DMS53 (cell line): Measurements from ENCODE around the gene PGAP3.

Experiments used
- DNase-seq: peaks from one replicate; lab custom pipeline; 2025; lab: John Stamatoyannopoulos, UW

Gene PGAP3

GRCh38 chr17:39672522-39673334 lies 15.1 kb downstream of the PGAP3 start:
- no peak for DNase-seq

GRCh38 chr17:39671651-39672521 lies 16.0 kb downstream of the PGAP3 start:
- peak; percentile 69 for DNase-seq

GRCh38 chr17:39670746-39671145 lies 17.1 kb downstream of the PGAP3 start:
- DNase-seq = no peak

GRCh38 chr17:39669897-39670735 lies 17.7 kb downstream of the PGAP3 start:
- no peak for DNase-seq

- DNase-seq = peak; percentile 81
These were observed 19.6 kb downstream of the PGAP3 start, which contains the start of gene PNMT for GRCh38 chr17:39667945-39668924. Gene PNMT, plus strand, starts transcription at chr17:39668453. Its CDS starts 23 bp downstream, at chr17:39668476.

GRCh38 chr17:39667262-39667944 lies 20.5 kb downstream of the PGAP3 start:
- peak; percentile 22 for DNase-seq

GRCh38 chr17:39666601-39667261 lies 21.1 kb downstream of the PGAP3 start:
- DNase-seq = no peak

- DNase-seq = no peak
These were observed 21.6 kb downstream of the PGAP3 start for GRCh38 chr17:39666231-39666600.

GRCh38 chr17:39665642-39666224 lies 22.1 kb downstream of the PGAP3 start:
- DNase-seq = peak; percentile 72

GRCh38 chr17:39664581-39665561 lies 23.0 kb downstream of the PGAP3 start, which contains the start of gene TCAP:
Gene TCAP, plus strand, starts transcription at chr17:39665349. Its CDS starts 11 bp downstream, at chr17:39665360.
- peak; percentile 12 for DNase-seq

- no peak for DNase-seq
These were observed 23.9 kb downstream of the PGAP3 start for GRCh38 chr17:39663688-39664580.

GRCh38 chr17:39663340-39663687 lies 24.5 kb downstream of the PGAP3 start:
- DNase-seq = no peak

GRCh38 chr17:39662551-39663339 lies 25.1 kb downstream of the PGAP3 start:
- DNase-seq = no peak

GRCh38 chr17:39661744-39662541 lies 25.9 kb downstream of the PGAP3 start:
- DNase-seq = no peak
